ENCODE measurements around the gene OLFML1.

OLFML1 gene

DNA sequence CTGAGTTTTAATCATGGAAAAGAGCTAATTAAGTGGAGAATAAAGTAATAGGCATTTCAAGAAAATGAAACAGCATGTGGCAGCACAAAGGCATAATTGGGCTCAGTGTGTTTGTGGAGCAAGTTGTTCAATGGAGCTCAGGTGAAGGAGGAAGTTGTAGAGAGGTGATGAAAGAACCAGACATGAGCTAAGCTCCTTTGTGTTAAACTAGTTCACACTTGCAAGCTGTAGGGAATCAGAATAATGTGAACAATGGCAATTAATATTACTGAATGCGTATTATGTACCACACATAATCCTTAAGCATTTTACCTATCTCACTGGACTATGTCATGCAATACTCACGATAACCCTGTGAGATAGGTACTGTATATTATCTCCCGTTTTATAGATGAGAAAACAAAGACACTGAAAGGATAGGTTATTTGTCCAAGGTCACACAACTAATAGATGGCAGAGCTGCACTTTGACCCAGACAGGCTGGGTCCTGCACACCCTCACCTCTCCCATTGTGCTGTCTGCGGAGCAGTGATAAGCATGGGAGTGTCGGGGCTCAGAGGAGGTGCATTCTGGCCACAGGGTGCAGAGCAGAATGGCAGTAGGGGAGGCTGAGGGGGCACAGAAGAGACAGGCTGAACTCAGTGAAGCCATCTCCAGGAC is 8.9 kb downstream of the OLFML1 start:
- Histone ChIP-seq H3K36me3 (ENCODE audit: low read depth) (no peaks in the 10 kb centered on the region), H3K27ac (ENCODE audit: poor library complexity, severe bottlenecking) (no peak overlapping the region), H3K4me3 (ENCODE audit: severe bottlenecking) (no peak overlapping the region), H3K4me1 (ENCODE audit: insufficient read depth, poor library complexity, severe bottlenecking) (no peaks in the 10 kb centered on the region), H3K27me3 (ENCODE audit: insufficient read depth, poor library complexity, severe bottlenecking) (no peaks in the 10 kb centered on the region), H3K9me3 (ENCODE audit: severe bottlenecking) (peaks cover 1% of the 10 kb centered on the region)
- ATAC-seq (ENCODE audit: low read depth) (no peak), DNase-seq (ENCODE audit: low spot score) (no peak)
- TF ChIP-seq, protein P1, sequence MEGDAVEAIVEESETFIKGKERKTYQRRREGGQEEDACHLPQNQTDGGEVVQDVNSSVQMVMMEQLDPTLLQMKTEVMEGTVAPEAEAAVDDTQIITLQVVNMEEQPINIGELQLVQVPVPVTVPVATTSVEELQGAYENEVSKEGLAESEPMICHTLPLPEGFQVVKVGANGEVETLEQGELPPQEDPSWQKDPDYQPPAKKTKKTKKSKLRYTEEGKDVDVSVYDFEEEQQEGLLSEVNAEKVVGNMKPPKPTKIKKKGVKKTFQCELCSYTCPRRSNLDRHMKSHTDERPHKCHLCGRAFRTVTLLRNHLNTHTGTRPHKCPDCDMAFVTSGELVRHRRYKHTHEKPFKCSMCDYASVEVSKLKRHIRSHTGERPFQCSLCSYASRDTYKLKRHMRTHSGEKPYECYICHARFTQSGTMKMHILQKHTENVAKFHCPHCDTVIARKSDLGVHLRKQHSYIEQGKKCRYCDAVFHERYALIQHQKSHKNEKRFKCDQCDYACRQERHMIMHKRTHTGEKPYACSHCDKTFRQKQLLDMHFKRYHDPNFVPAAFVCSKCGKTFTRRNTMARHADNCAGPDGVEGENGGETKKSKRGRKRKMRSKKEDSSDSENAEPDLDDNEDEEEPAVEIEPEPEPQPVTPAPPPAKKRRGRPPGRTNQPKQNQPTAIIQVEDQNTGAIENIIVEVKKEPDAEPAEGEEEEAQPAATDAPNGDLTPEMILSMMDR (IDR thresholded peaks at IDR 0.05; ENCODE audit: poor library complexity, severe bottlenecking) = no peak

DNA sequence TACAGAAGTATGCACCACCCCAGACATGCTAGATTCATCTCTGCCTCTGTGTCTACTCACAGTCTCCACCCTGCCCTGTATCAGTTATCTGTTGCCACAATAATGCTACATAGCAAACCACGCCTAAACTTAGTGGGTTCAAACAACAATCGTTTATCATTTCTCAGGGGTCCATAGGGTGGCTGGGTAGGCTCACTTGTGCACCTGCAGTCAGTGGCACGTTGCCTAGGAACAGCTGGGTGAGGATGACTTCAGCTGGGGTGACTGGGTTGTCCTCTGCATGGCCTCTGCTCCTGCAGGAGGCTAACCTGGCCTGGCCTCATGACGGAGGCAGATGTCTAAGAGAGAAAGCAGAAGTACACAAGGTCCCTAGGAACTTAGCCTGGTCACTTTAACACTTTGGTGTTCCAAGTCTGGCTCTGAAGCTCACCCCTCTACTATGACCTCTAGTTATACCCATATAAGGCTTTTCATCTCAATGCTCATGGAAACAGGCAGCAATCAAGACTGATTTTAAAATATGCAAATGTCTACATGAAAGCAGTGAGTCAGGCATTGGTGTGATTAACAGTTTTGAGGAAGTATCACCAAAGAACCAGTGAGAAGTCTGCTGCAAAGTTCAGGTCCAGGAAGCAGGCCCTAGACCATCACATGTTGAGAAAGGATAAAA is 10.7 kb downstream of the OLFML1 start:
- no peak overlapping the region for H3K27ac ChIP-seq (ENCODE audit: poor library complexity, severe bottlenecking)
- no peaks in the 10 kb centered on the region for H3K27me3 ChIP-seq (ENCODE audit: insufficient read depth, poor library complexity, severe bottlenecking)
- no peak for DNase-seq (ENCODE audit: low spot score)
- no peak for ATAC-seq (ENCODE audit: low read depth)
- TF ChIP-seq, protein P1 (IDR thresholded peaks at IDR 0.05; ENCODE audit: poor library complexity, severe bottlenecking) = no peak
- peaks cover 1% of the 10 kb centered on the region for H3K9me3 ChIP-seq (ENCODE audit: severe bottlenecking)
- H3K4me1 ChIP-seq (ENCODE audit: insufficient read depth, poor library complexity, severe bottlenecking) = no peaks in the 10 kb centered on the region
- no peaks in the 10 kb centered on the region for H3K36me3 ChIP-seq (ENCODE audit: low read depth)
- H3K4me3 ChIP-seq (ENCODE audit: severe bottlenecking) = no peak overlapping the region

DNA sequence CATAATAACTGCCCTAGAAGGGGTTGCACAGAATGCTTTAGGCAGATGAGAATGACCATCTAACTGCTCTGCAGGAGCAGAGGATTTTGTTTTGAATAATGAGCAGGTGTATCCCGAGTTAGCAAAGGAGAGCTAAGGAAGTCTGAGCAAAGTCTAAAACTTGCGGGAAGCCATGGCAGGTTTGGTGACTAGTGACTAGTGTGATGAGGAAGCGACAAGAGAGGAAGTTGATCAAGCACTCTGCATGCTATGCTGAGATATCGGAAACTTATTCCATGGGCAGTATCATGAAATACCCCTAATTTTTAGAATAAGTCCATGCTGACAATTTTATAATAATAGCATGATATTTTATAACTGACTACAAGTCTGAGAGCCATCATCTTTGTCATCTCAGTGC is 12.9 kb downstream of the OLFML1 start:
- H3K27ac ChIP-seq (ENCODE audit: poor library complexity, severe bottlenecking) = no peak overlapping the region
- no peaks in the 10 kb centered on the region for H3K27me3 ChIP-seq (ENCODE audit: insufficient read depth, poor library complexity, severe bottlenecking)
- TF ChIP-seq, protein P1 (IDR thresholded peaks at IDR 0.05; ENCODE audit: poor library complexity, severe bottlenecking) = no peak
- peaks cover 1% of the 10 kb centered on the region for H3K9me3 ChIP-seq (ENCODE audit: severe bottlenecking)
- ATAC-seq (ENCODE audit: low read depth) (no peak), DNase-seq (ENCODE audit: low spot score) (no peak)
- H3K4me1 ChIP-seq (ENCODE audit: insufficient read depth, poor library complexity, severe bottlenecking) = no peaks in the 10 kb centered on the region
- no peaks in the 10 kb centered on the region for H3K36me3 ChIP-seq (ENCODE audit: low read depth)
- H3K4me3 ChIP-seq (ENCODE audit: severe bottlenecking) = no peak overlapping the region

DNA sequence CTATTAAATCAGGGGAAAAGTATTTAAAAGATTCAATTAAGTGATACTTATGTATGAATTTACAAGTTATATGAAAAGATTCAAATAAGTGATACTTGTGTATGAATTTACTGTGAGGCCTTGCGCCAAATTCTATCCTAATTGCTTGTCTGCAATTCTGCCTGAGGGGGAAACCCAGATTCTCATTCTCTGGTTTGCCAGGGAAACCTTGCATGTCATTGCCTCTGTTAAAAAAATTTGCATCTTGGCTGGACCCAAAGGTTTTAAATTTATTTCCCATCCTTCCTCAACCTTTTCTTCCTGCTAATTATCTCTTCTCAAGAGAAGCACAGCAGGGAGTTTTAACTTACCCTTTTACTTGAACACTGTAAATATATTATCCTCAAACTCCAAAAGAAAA is 13.8 kb downstream of the OLFML1 start:
- ATAC-seq (ENCODE audit: low read depth) (no peak), DNase-seq (ENCODE audit: low spot score) (no peak)
- Histone ChIP-seq H3K9me3 (ENCODE audit: severe bottlenecking) (peaks cover 1% of the 10 kb centered on the region), H3K27me3 (ENCODE audit: insufficient read depth, poor library complexity, severe bottlenecking) (no peaks in the 10 kb centered on the region), H3K4me3 (ENCODE audit: severe bottlenecking) (no peak overlapping the region), H3K4me1 (ENCODE audit: insufficient read depth, poor library complexity, severe bottlenecking) (no peaks in the 10 kb centered on the region), H3K36me3 (ENCODE audit: low read depth) (no peaks in the 10 kb centered on the region), H3K27ac (ENCODE audit: poor library complexity, severe bottlenecking) (no peak overlapping the region)
- TF ChIP-seq, protein P1 (IDR thresholded peaks at IDR 0.05; ENCODE audit: poor library complexity, severe bottlenecking) = no peak

DNA sequence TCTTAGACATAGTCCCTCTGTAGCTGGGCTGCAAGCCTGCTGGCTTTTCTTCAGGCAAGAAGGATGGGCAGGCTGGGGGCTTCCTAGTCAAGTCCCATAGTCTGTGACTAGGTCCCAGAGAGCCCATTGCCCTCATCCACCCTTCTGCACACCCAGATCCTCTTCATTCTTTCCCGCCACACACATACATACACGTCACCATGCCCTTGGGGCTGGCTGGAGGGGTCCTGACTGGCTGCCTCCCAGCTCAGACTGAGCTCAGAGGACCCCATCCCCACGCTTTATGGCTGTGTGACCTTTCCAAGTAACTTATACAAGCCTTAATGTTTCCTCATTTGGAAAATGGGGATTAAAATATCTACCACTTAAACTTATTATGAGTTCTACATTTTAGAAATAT is 14.9 kb downstream of the OLFML1 start:
- H3K27ac ChIP-seq (ENCODE audit: poor library complexity, severe bottlenecking) = no peak overlapping the region
- H3K9me3 ChIP-seq (ENCODE audit: severe bottlenecking) = no peaks in the 10 kb centered on the region
- DNase-seq (ENCODE audit: low spot score) (no peak), ATAC-seq (ENCODE audit: low read depth) (no peak)
- H3K4me1 ChIP-seq (ENCODE audit: insufficient read depth, poor library complexity, severe bottlenecking) = no peaks in the 10 kb centered on the region
- H3K27me3 ChIP-seq (ENCODE audit: insufficient read depth, poor library complexity, severe bottlenecking) = no peaks in the 10 kb centered on the region
- TF ChIP-seq, protein P1 (IDR thresholded peaks at IDR 0.05; ENCODE audit: poor library complexity, severe bottlenecking) = no peak
- H3K4me3 ChIP-seq (ENCODE audit: severe bottlenecking) = no peak overlapping the region
- H3K36me3 ChIP-seq (ENCODE audit: low read depth) = no peaks in the 10 kb centered on the region

All from RWPE2 (cell line).